K562 (cell line): ENCODE measurements around the gene CLDN20. TPM values are rescaled to one million over a fixed set of nuclear protein-coding genes. Genes with fewer than 3 reads are reported as not detected.

Source experiments
- ATAC-seq: fragments of 200-7000 bp; cut with Tn5 transposase; 3 replicates; pipeline ENCODE4 v1.9.1; 2020; ENCODE audit warnings: moderate library complexity
- BruUV-seq: library from RNA; stranded (reverse); fragments of 400-500 nt; replicated peaks from 2 replicates; lab custom pipeline; 2021; lab: Mats Ljungman, UMichigan
- CTCF ChIA-PET: fragments of 300-600 bp; formaldehyde crosslinking; extraction: SDS; loops from one replicate; lab custom pipeline; 2021; ENCODE audit warnings: low intra/inter-chr PET ratio; lab: Yijun Ruan, JAX
- POLR2A ChIA-PET: fragments of 300-600, 350-650 bp; sonication (Branson Sonifier 250); formaldehyde crosslinking; extraction: SDS; loops from one replicate; lab custom pipeline; 2021; ENCODE audit warnings: antibody characterized with exemption, inconsistent platforms; lab: Yijun Ruan, JAX
- DNase-seq, 4 experiments: peaks; one replicate each; pipeline versions ENCODE4 v3.0.0 to v3.0.0-alpha.2; 2011 to 2018; ENCODE audit warnings: low spot score in 3 of 4, mixed read lengths in 3 of 4; ENCODE audit errors: extremely low read depth in 1 of 4
- FAIRE-seq: peaks from 2 replicates; lab custom pipeline; 2011; peaks lifted over from hg19 to GRCh38; lab: Jason Lieb, UNC
- H2AFZ ChIP-seq: 2 replicates; pipeline ENCODE4 v1.6.0; 2011; ENCODE audit warnings: low read depth, low read length, control low read depth, inconsistent platforms
- H3K27ac ChIP-seq: fragments of 200-600 bp; 3 replicates; pipeline ENCODE4 v1.8.0; 2011; ENCODE audit warnings: low read depth, mild to moderate bottlenecking, control low read depth, inconsistent platforms, low read length, moderate library complexity, mixed read lengths; ENCODE audit errors: extremely low read depth
- H3K27me3 ChIP-seq, 2 experiments: fragments of 300-600 bp in 1 of 2; 2 replicates in 1 of 2; 3 replicates in 1 of 2; pipeline versions ENCODE4 v1.6.0 to v1.8.0; 2011; ENCODE audit warnings: inconsistent platforms in 2 of 2, low read length in 2 of 2, mild to moderate bottlenecking in 1 of 2, mixed read lengths in 1 of 2, moderate library complexity in 1 of 2; ENCODE audit not compliant: control insufficient read depth in 2 of 2, insufficient read depth in 2 of 2
- H3K36me3 ChIP-seq: fragments of 300-600 bp; 3 replicates; pipeline ENCODE4 v1.8.0; 2011; ENCODE audit warnings: mild to moderate bottlenecking, low read length, inconsistent platforms; ENCODE audit not compliant: control insufficient read depth, insufficient read depth
- H3K4me1 ChIP-seq, 2 experiments: fragments of 200-600 bp in 1 of 2; replicated peaks in 1 of 2; 2 replicates in 1 of 2; 3 replicates in 1 of 2; pipeline versions ENCODE4 v1.5.1 to v1.8.0; 2011; ENCODE audit warnings: inconsistent platforms in 2 of 2, low read length in 2 of 2, mild to moderate bottlenecking in 1 of 2, mixed read lengths in 1 of 2, moderate library complexity in 1 of 2; ENCODE audit not compliant: control insufficient read depth in 2 of 2, insufficient read depth in 2 of 2
- H3K4me2 ChIP-seq: 2 replicates; pipeline ENCODE4 v1.6.1; 2011; ENCODE audit warnings: low read length, control low read depth, inconsistent platforms, mixed read lengths; ENCODE audit not compliant: insufficient read depth
- H3K4me3 ChIP-seq: fragments of 200-600 bp; sonication (generic), shearing (Covaris generic); 2 replicates; pipeline ENCODE4 v1.5.1; 2016; ENCODE audit warnings: control low read depth, inconsistent platforms
- H3K79me2 ChIP-seq: fragments of 200-600 bp; 3 replicates; pipeline ENCODE4 v1.8.0; 2011; ENCODE audit warnings: low read length, inconsistent platforms; ENCODE audit not compliant: control insufficient read depth, insufficient read depth
- H3K9ac ChIP-seq, 2 experiments: 2 replicates each; pipeline versions ENCODE4 v1.6.0 to v1.6.1; 2011; ENCODE audit warnings: low read depth in 2 of 2, low read length in 2 of 2, control low read depth in 1 of 2, inconsistent platforms in 1 of 2, mild to moderate bottlenecking in 1 of 2, mixed read lengths in 1 of 2; ENCODE audit not compliant: insufficient read depth in 1 of 2
- H3K9me1 ChIP-seq: one replicate; pipeline ENCODE4 v1.6.0; 2011; ENCODE audit warnings: inconsistent platforms, mild to moderate bottlenecking, low read length, moderate library complexity; ENCODE audit not compliant: control insufficient read depth, insufficient read depth
- H3K9me3 ChIP-seq: replicated peaks from 2 replicates; pipeline ENCODE4 v1.5.1; 2011; ENCODE audit warnings: low read depth, low read length, inconsistent platforms; ENCODE audit not compliant: control insufficient read depth, insufficient read depth
- H4K20me1 ChIP-seq: replicated peaks from 2 replicates; pipeline ENCODE4 v1.6.1; 2011; ENCODE audit warnings: low read length, inconsistent platforms, mixed read lengths; ENCODE audit not compliant: control insufficient read depth, insufficient read depth
- FOXP4 ChIP-seq: sonication (generic); formaldehyde crosslinking; IDR thresholded peaks from 2 replicates; pipeline ENCODE4 v1.8.0; 2022; ENCODE audit warnings: mild to moderate bottlenecking, missing genetic modification reagents, borderline replicate concordance
- FUS ChIP-seq: fragments of 200-400 bp; formaldehyde crosslinking; optimal IDR thresholded peaks from 2 replicates; pipeline ENCODE3; 2017; ENCODE audit warnings: low read depth, low read length
- GABPA ChIP-seq: fragments of 200-800 bp; sonication (Bioruptor generic); conservative IDR thresholded peaks from 2 replicates; pipeline ENCODE4 v1.6.1; 2016; ENCODE audit warnings: low read depth, missing genetic modification characterization, missing compliant biosample characterization
- GATA2 ChIP-seq: sonication (generic); formaldehyde crosslinking; IDR thresholded peaks from 2 replicates; pipeline ENCODE4 v1.4.0; 2020; ENCODE audit warnings: mild to moderate bottlenecking, missing genetic modification reagents
- HOXB6 ChIP-seq: fragments of 250-450 bp; sonication (Bioruptor Pico); IDR thresholded peaks from 2 replicates; pipeline ENCODE4 v1.5.1; 2022; ENCODE audit warnings: mild to moderate bottlenecking, borderline replicate concordance
- MYBL2 ChIP-seq, 2 experiments: fragments of 450-650 bp in 1 of 2; sonication (generic) in 1 of 2; formaldehyde crosslinking in 1 of 2; IDR thresholded peaks; 2 replicates each; pipeline versions ENCODE4 v1.6.1 to v1.8.1; 2017 to 2022; ENCODE audit warnings: borderline replicate concordance in 1 of 2, inconsistent platforms in 1 of 2, low read depth in 1 of 2, mild to moderate bottlenecking in 1 of 2, missing genetic modification reagents in 1 of 2, moderate library complexity in 1 of 2
- POLR2H ChIP-seq: IDR thresholded peaks from 2 replicates; pipeline ENCODE4 v1.6.1; 2016; ENCODE audit warnings: missing genetic modification characterization, low read depth, mild to moderate bottlenecking, control low read depth, missing compliant biosample characterization, moderate library complexity
- RAD51 ChIP-seq: fragments of 450-650 bp; IDR thresholded peaks from 2 replicates; pipeline ENCODE4 v1.7.1; 2016; ENCODE audit warnings: low read depth, mild to moderate bottlenecking, borderline replicate concordance
- SREBF1 ChIP-seq: fragments of 150-350 bp; IDR thresholded peaks from 2 replicates; pipeline ENCODE4 v1.6.1; 2014; ENCODE audit warnings: antibody characterized with exemption, low read depth, low read length, borderline replicate concordance
- SRSF1 ChIP-seq: fragments of 200-400 bp; formaldehyde crosslinking; IDR thresholded peaks from 2 replicates; pipeline ENCODE4 v1.6.1; 2017; ENCODE audit warnings: mild to moderate bottlenecking, low read depth, low read length, moderate library complexity
- TCF3 ChIP-seq: sonication (generic); formaldehyde crosslinking; IDR thresholded peaks from 2 replicates; pipeline ENCODE4 v1.4.0; 2020; ENCODE audit warnings: mild to moderate bottlenecking, missing genetic modification reagents
- THRA ChIP-seq: fragments of 450-650 bp; IDR thresholded peaks from 2 replicates; pipeline ENCODE4 v1.6.1; 2017; ENCODE audit warnings: mild to moderate bottlenecking, moderate library complexity
- ZKSCAN3 ChIP-seq: fragments of 250-450 bp; sonication (Bioruptor Pico); IDR thresholded peaks from 2 replicates; pipeline ENCODE4 v1.4.0; 2020
- ZNF146 ChIP-seq: IDR thresholded peaks from one replicate; pipeline ENCODE4 v1.6.1; 2018; ENCODE audit warnings: missing compliant biosample characterization; ENCODE audit not compliant: unreplicated experiment
- ZNF592 ChIP-seq: fragments of 450-650 bp; IDR thresholded peaks from 2 replicates; pipeline ENCODE4 v1.6.1; 2017; ENCODE audit warnings: antibody characterized with exemption, mild to moderate bottlenecking
- WGBS: fragments of 100-300 bp; shearing (Covaris generic); methylation state at CpG from one replicate; pipeline ENCODE4 v1.1.6; 2016; ENCODE audit warnings: low coverage, mixed read lengths; ENCODE audit not compliant: insufficient coverage; ENCODE audit errors: missing lambda C conversion rate; 5-methylcytosine and 5-hydroxymethylcytosine counted together
- in situ Hi-C: fragments of 300-500 bp; cut with MboI; formaldehyde crosslinking; loops from 4 replicates; pipeline ENCODE4 v1.15.0; 2018; ENCODE audit warnings: inconsistent platforms, mixed read lengths
- intact Hi-C: fragments of 100-400 bp; cut with micrococcal nuclease; formaldehyde crosslinking; loops from 2 replicates; pipeline ENCODE4 v1.14.2; 2022
- polyA plus RNA-seq, 8 experiments: library from polyadenylated mRNA; depleted of rRNA in 4 of 8; stranded (reverse) in 5 of 8; unstranded in 3 of 8; fragments of >200 nt; fragmentation: Nextera tagmentation in 2 of 8; fragmentation: Illumina TruSeq in 1 of 8; extraction: Ambion mirVana in 2 of 8; extraction: Trizol in 1 of 8; gene quantifications; 2 replicates each; pipeline versions ENCODE4 v1.2.1 to v1.2.3, GENCODE V29; 2011 to 2014; ENCODE audit warnings: inconsistent platforms in 1 of 8, missing spikeins in 1 of 8
- total RNA-seq, 7 experiments: library from RNA; depleted of rRNA in 6 of 7; stranded (reverse); fragments of >200 nt in 6 of 7; fragmentation: Illumina TruSeq in 2 of 7; extraction: Trizol in 2 of 7; gene quantifications; 2 replicates each; pipeline versions ENCODE4 v1.2.1 to v1.2.3, GENCODE V29; 2011 to 2021; ENCODE audit warnings: low replicate concordance in 1 of 7

CLDN20 gene
- total and polyA plus RNA-seq, 9 of the 15 experiments (the other 6 are each of a cell fraction or from before 2014, with no cell fraction given) = not detected

- ChIA-PET CTCF (no interaction called here), POLR2A (interaction anchor here (0.6 to 1.3 kb wide), 3 partner anchors 11 to 115 kb away, joined by 3 read pairs; no protein-coding TSS in a partner anchor)
- 66% methylated on average over 5 of the region's 5 CpGs for WGBS
- H3K9me3 ChIP-seq = no peaks in the 10 kb centered on the region
- H3K4me3 ChIP-seq = no peak overlapping the region
- no peaks in the 10 kb centered on the region for H4K20me1 ChIP-seq
- no peaks in the 10 kb centered on the region for H3K27me3 ChIP-seq
- in situ Hi-C loops (no loop called here), intact Hi-C loops (no loop called here)
- H3K4me1 ChIP-seq = peaks cover 0 to 7% of the 10 kb centered on the region in 2 experiments; a peak in 3 of 5 replicates
- no peaks in the 10 kb centered on the region for H3K9me1 ChIP-seq
- H3K27ac ChIP-seq = no peak overlapping the region
- H3K4me2 ChIP-seq = no peak overlapping the region
- H3K9ac ChIP-seq = no peak overlapping the region
- peaks cover 84% of the 10 kb centered on the region for H3K36me3 ChIP-seq
- no TSS peak for BruUV-seq
- no peak for DNase-seq
- H3K79me2 ChIP-seq = no peaks in the 10 kb centered on the region
- H2AFZ ChIP-seq = no peak overlapping the region
- no peak for FAIRE-seq
- ATAC-seq = no peak
- TF ChIP-seq SREBF1 (no peak), ZNF146 (CRISPR knock-in tag) (no peak), GATA2 (CRISPR knock-in tag) (no peak), FOXP4 (CRISPR knock-in tag) (no peak), MYBL2 (IDR thresholded peaks at IDR 0.05; ENCODE audit: low read depth) (no peak), MYBL2 (CRISPR knock-in tag; IDR thresholded peaks at IDR 0.05; ENCODE audit: borderline replicate concordance) (no peak), HOXB6 (CRISPR knock-in tag) (no peak), TCF3 (CRISPR knock-in tag) (no peak), RAD51 (no peak), POLR2H (tag) (no peak), THRA (no peak), SRSF1 (no peak), ZNF592 (no peak), GABPA (tag) (no peak), ZKSCAN3 (no peak), FUS (no peak)
Observed at GRCh38 chr6:155292711-155293110, 28.9 kb downstream of the CLDN20 start.
